GM04504 (cell line): Measurements from ENCODE around the gene PHACTR4.
"Not testable (repeated sequence)": the region's sequence is repeated elsewhere in the genome, so short reads cannot be mapped to it uniquely, and the experiment has no call there.

Experiments used
- DNase-seq: peaks from one replicate; pipeline ENCODE4 v3.0.0-alpha.2; 2012; ENCODE audit warnings: low read depth

Gene PHACTR4

DNA sequence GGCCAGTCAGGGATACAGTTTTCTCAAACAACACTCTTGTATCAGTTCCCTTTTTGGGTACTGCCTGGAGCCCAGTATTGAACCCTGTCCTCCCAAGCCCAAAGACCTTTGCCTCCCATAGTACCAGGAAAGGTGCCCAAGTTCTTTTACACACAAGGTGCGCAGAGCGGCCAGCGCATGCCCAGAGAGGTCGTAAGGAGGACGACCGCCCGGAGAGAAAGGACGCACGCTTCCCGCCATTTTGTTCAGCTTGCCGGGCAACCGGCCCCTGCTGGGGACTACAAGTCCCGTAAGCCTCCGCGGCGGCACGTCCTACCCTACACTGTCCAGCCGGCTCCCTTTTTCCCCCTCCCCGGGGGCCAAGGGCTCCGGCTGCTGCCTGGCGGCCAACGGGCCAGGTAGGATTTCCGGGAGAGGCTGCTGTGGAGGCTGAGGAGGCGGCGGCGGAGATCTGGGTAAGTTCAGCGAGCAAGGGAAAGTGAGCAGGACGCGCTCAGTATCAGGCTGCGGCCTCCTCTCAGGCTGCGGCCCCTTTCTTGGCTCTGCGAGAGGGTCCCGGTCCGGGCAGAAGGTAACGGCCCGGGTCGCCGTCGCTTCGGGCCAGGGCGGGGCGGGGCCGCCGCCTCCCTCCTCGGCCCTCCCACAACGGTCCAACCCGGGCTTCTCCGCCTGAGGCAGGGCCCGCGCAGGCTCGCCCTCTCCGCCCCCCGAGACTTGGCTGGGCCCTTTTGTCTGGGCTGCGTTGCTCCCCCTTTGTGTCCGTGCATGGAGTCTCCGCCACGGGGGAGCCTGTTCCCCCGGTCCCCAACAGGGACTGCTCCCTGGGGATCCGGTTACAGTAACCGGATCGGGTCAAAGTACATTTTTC lies at the start of gene PHACTR4:
TSS of gene PHACTR4 (plus strand) at position 370 of the 868 bp plus-strand sequence. CDS start 37,708 bp downstream, outside the sequence.
- peak; percentile 77 for DNase-seq

- DNase-seq, result no peak
These were observed 47.3 kb upstream of the PHACTR4 start for GRCh38 chr1:28322194-28322593.

- DNase-seq, result no peak
These were observed 45.8 kb upstream of the PHACTR4 start for GRCh38 chr1:28323720-28324119.

GRCh38 chr1:28326515-28326914 lies 43.0 kb upstream of the PHACTR4 start:
- DNase-seq, result no peak

GRCh38 chr1:28326984-28327383 lies 42.6 kb upstream of the PHACTR4 start:
- no peak for DNase-seq

GRCh38 chr1:28327431-28327830 lies 42.1 kb upstream of the PHACTR4 start:
- not testable (repeated sequence) for DNase-seq

GRCh38 chr1:28328228-28328648 lies 41.3 kb upstream of the PHACTR4 start:
- no peak for DNase-seq

GRCh38 chr1:28329395-28330153 lies 40.0 kb upstream of the PHACTR4 start:
- DNase-seq, result no peak

- DNase-seq, result no peak
These were observed 30.6 kb upstream of the PHACTR4 start for GRCh38 chr1:28338897-28339296.

GRCh38 chr1:28339551-28339950 lies 30.0 kb upstream of the PHACTR4 start:
- DNase-seq, result no peak

GRCh38 chr1:28340221-28340974 lies 29.1 kb upstream of the PHACTR4 start:
- DNase-seq, result no peak

- DNase-seq, result no peak
These were observed 27.9 kb upstream of the PHACTR4 start for GRCh38 chr1:28341591-28341990.

GRCh38 chr1:28343405-28343804 lies 26.1 kb upstream of the PHACTR4 start:
- DNase-seq, result no peak

DNA sequence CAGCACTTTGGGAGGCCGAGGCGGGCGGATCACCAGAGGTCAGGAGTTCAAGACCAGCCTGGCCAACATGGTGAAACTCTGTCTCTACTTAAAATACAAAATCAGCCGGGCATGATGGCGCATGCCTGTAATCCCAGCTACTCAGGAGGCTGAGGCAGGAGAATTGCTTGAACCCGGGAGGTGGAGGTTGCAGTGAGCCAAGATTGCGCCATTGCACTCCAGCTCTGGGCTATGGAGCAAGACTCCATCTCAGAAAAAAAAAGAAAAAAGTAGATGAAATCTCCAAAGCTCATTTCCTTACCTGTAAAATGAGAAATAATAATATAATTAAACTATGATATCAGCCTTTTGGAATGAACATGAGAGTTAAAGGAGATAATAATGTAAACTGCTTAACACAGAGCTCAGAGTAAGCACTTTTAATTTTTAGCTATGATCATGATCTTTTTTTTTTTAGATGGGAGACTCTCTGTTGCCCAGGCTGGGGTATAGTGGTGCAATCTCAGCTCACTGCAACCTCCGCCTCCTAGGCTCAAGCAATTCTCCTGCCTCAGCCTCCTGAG lies 16.2 kb upstream of the PHACTR4 start:
- not testable (repeated sequence) for DNase-seq

DNA sequence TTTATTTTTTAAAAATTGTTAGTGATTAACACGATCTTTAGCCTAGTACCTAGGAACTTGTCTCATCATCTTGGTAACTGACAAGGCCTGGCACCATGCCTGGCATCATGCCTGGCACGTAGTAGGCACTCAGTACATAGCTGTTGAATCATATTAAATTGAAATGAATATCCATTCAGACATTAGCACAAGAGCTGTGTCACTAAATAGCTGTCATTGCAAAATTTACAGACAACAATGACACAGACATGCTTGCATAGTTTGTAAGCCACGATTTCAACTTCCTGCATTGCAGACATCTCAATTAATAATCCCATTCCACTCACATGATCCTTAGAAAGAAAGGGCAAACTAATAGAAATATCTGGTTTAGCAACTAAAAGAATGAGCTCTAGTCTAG lies 15.4 kb upstream of the PHACTR4 start:
- DNase-seq, result no peak

DNA sequence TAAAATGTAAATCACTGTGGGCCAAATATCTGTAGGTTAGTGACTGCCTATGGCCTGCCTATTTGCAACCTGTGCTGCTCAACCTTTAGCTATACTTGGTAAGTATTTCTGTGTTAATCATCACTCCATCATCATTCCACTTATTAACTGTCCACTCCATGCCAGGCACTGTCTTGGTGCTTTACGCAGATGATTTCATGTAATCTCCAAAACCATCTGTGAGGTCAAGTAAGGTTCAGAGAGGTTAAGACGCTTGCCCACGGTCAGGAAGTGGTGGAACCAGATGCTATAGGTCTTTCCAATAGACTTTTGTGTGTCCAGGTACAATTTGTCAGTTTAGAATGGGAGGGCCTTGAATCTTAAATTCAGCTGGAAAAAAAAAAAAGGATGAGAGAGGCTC lies 10.8 kb upstream of the PHACTR4 start:
- no peak for DNase-seq

GRCh38 chr1:28359592-28360239 lies 9.8 kb upstream of the PHACTR4 start:
- DNase-seq, result no peak

DNA sequence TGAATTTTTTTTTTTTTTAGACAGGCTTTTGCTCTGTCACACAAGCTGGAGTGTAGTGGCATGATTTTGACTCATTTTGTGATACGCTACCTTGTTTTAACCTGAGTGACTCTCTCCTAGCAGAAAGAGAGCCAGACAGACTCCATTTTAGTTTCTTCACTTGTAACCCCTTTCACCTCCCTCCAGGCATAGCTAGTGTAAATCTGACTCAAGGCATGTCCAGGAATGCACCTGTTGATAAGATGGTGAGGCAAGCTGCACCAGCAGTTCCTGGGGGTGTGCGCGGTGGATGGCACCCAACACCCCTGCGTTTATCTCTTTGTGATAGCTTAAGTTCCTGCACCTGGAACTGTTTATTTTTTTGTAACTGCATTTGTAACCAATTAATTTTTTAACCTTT lies 4.7 kb upstream of the PHACTR4 start:
- no peak for DNase-seq

- no peak for DNase-seq
These were observed 3.7 kb upstream of the PHACTR4 start for GRCh38 chr1:28365864-28366263.

- DNase-seq, result not testable (repeated sequence)
These were observed 932 bp upstream of the PHACTR4 start for GRCh38 chr1:28368608-28369007.

DNA sequence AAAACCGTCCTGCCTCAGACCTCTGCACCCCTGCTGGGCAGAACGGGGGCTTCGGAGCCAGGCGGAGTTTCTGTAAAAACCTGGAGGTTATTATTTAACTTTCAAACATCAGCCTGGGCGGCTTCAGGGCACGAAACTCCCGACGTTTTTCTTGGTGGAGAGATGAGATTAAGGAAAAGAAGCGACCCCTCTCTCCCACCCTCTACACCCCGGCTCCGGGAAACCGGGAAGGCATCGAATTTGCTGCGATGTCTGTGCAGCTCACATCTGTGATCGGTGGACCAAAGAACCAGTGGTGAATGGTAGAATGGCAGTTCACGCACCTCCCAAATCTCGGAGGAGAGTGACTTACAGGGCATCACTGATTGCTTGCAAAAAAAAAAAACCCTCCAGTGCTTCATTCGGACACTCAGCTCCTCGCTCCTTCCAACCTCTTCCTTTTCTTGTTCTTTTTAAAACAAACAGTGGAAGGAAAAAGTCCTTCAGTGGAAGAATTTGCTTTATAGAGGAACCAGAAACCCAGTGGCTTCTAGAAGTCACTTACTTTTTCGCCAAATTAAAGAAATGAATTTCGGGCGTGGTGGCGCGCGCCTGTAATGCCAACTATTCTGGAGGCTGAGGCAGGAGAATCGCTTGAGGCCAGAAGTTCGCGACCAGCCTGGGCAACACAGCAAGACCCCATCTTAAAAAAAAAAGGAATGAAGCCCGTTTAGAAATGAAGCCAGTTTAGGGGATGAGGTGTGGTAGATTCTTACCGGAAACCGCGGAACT lies 884 bp downstream of the PHACTR4 start:
- no peak for DNase-seq
